Measurements from ENCODE around the gene RASSF1.
"Not testable (repeated sequence)": the region's sequence is repeated elsewhere in the genome, so short reads cannot be mapped to it uniquely, and the experiment has no call there.

Gene RASSF1

GRCh38 chr3:50293079-50293801 is 47.4 kb downstream of the RASSF1 start:
- Histone ChIP-seq H3K27ac (ENCODE audit: low read depth, low read length) (peak overlapping the region; percentile 12; the same call in 1 of the 2 replicates), H3K4me1 (ENCODE audit: control insufficient read depth, insufficient read depth, low read length, unreplicated experiment) (peaks cover 9% of the 10 kb centered on the region), H3K4me3 (ENCODE audit: low read depth, low read length) (peak overlapping the region; percentile 96; the same call in 1 of the 2 replicates), H3K27me3 (ENCODE audit: insufficient read depth, low read length) (no peaks in the 10 kb centered on the region), H3K36me3 (ENCODE audit: insufficient read depth, low read length) (no peaks in the 10 kb centered on the region; the same call in 1 of the 2 replicates), H2AFZ (ENCODE audit: low read length, unreplicated experiment) (peak overlapping the region; percentile 7), H3K79me2 (ENCODE audit: control insufficient read depth, insufficient read depth, low read length, unreplicated experiment) (peaks cover 29% of the 10 kb centered on the region)

- Histone ChIP-seq H3K4me1 (ENCODE audit: control insufficient read depth, insufficient read depth, low read length, unreplicated experiment) (peaks cover 6% of the 10 kb centered on the region), H2AFZ (ENCODE audit: low read length, unreplicated experiment) (peak within 1 kb of the TSS; percentile 7), H3K36me3 (ENCODE audit: insufficient read depth, low read length) (no peaks in the 10 kb centered on the region; the same call in 1 of the 2 replicates), H3K4me3 (ENCODE audit: low read depth, low read length) (peak within 1 kb of the TSS; percentile 96), H3K27ac (ENCODE audit: low read depth, low read length) (peak within 1 kb of the TSS; percentile 79), H3K27me3 (ENCODE audit: insufficient read depth, low read length) (no peaks in the 10 kb centered on the region), H3K79me2 (ENCODE audit: control insufficient read depth, insufficient read depth, low read length, unreplicated experiment) (peaks cover 29% of the 10 kb centered on the region)
These were observed 48.2 kb downstream of the RASSF1 start, which contains the start of gene IFRD2 for GRCh38 chr3:50292159-50293078. TSS of gene IFRD2 (minus strand) at chr3:50292429. CDS start at chr3:50292274, 155 bp downstream.

GRCh38 chr3:50290161-50290641 is 50.4 kb downstream of the RASSF1 start:
- H3K4me3 ChIP-seq (ENCODE audit: low read depth, low read length) = peak overlapping the region; percentile 96; the same call in 1 of the 2 replicates

GRCh38 chr3:50289130-50289529 is 51.5 kb downstream of the RASSF1 start:
- H3K27me3 ChIP-seq (ENCODE audit: insufficient read depth, low read length) = no peaks in the 10 kb centered on the region
- H3K36me3 ChIP-seq (ENCODE audit: insufficient read depth, low read length) = no peaks in the 10 kb centered on the region; the same call in 1 of the 2 replicates
- no peak overlapping the region for H2AFZ ChIP-seq (ENCODE audit: low read length, unreplicated experiment)
- H3K4me3 ChIP-seq (ENCODE audit: low read depth, low read length) = no peak overlapping the region
- peaks cover 6% of the 10 kb centered on the region for H3K4me1 ChIP-seq (ENCODE audit: control insufficient read depth, insufficient read depth, low read length, unreplicated experiment)
- no peak overlapping the region for H3K27ac ChIP-seq (ENCODE audit: low read depth, low read length)
- H3K79me2 ChIP-seq (ENCODE audit: control insufficient read depth, insufficient read depth, low read length, unreplicated experiment) = peaks cover 29% of the 10 kb centered on the region

More at GRCh38 chr3:50290161-50290641, 50.4 kb downstream of the RASSF1 start:
- Histone ChIP-seq H2AFZ (ENCODE audit: low read length, unreplicated experiment) (no peak overlapping the region), H3K27ac (ENCODE audit: low read depth, low read length) (no peak overlapping the region), H3K4me1 (ENCODE audit: control insufficient read depth, insufficient read depth, low read length, unreplicated experiment) (peaks cover 6% of the 10 kb centered on the region), H3K36me3 (ENCODE audit: insufficient read depth, low read length) (no peaks in the 10 kb centered on the region; the same call in 1 of the 2 replicates), H3K79me2 (ENCODE audit: control insufficient read depth, insufficient read depth, low read length, unreplicated experiment) (peaks cover 29% of the 10 kb centered on the region), H3K27me3 (ENCODE audit: insufficient read depth, low read length) (no peaks in the 10 kb centered on the region)

GRCh38 chr3:50288387-50289007 is 52.1 kb downstream of the RASSF1 start:
- H3K27ac ChIP-seq (ENCODE audit: low read depth, low read length) = no peak overlapping the region
- H3K36me3 ChIP-seq (ENCODE audit: insufficient read depth, low read length) = no peaks in the 10 kb centered on the region; the same call in 1 of the 2 replicates
- H3K79me2 ChIP-seq (ENCODE audit: control insufficient read depth, insufficient read depth, low read length, unreplicated experiment) = peaks cover 29% of the 10 kb centered on the region
- H2AFZ ChIP-seq (ENCODE audit: low read length, unreplicated experiment) = no peak overlapping the region
- no peaks in the 10 kb centered on the region for H3K27me3 ChIP-seq (ENCODE audit: insufficient read depth, low read length)
- H3K4me3 ChIP-seq (ENCODE audit: low read depth, low read length) = no peak overlapping the region
- peaks cover 6% of the 10 kb centered on the region for H3K4me1 ChIP-seq (ENCODE audit: control insufficient read depth, insufficient read depth, low read length, unreplicated experiment)

- H3K4me3 ChIP-seq (ENCODE audit: low read depth, low read length) = no peak overlapping the region
- H3K27ac ChIP-seq (ENCODE audit: low read depth, low read length) = no peak overlapping the region
- no peak overlapping the region for H2AFZ ChIP-seq (ENCODE audit: low read length, unreplicated experiment)
- H3K36me3 ChIP-seq (ENCODE audit: insufficient read depth, low read length) = no peaks in the 10 kb centered on the region; the same call in 1 of the 2 replicates
- peaks cover 29% of the 10 kb centered on the region for H3K79me2 ChIP-seq (ENCODE audit: control insufficient read depth, insufficient read depth, low read length, unreplicated experiment)
- H3K27me3 ChIP-seq (ENCODE audit: insufficient read depth, low read length) = no peaks in the 10 kb centered on the region
- H3K4me1 ChIP-seq (ENCODE audit: control insufficient read depth, insufficient read depth, low read length, unreplicated experiment) = no peaks in the 10 kb centered on the region
These were observed 53.4 kb downstream of the RASSF1 start for GRCh38 chr3:50287262-50287661.

GRCh38 chr3:50286322-50287227 is 54.1 kb downstream of the RASSF1 start:
- H3K4me1 ChIP-seq (ENCODE audit: control insufficient read depth, insufficient read depth, low read length, unreplicated experiment) = no peaks in the 10 kb centered on the region

GRCh38 chr3:50284121-50284520 is 56.5 kb downstream of the RASSF1 start:
- H3K79me2 ChIP-seq (ENCODE audit: control insufficient read depth, insufficient read depth, low read length, unreplicated experiment); H3K36me3 ChIP-seq (ENCODE audit: insufficient read depth, low read length); H3K27ac ChIP-seq (ENCODE audit: low read depth, low read length); H3K4me3 ChIP-seq (ENCODE audit: low read depth, low read length); H3K4me1 ChIP-seq (ENCODE audit: control insufficient read depth, insufficient read depth, low read length, unreplicated experiment); H3K27me3 ChIP-seq (ENCODE audit: insufficient read depth, low read length); H2AFZ ChIP-seq (ENCODE audit: low read length, unreplicated experiment): not testable (repeated sequence)

More at GRCh38 chr3:50286322-50287227, 54.1 kb downstream of the RASSF1 start:
- Histone ChIP-seq H3K4me3 (ENCODE audit: low read depth, low read length) (no peak overlapping the region), H3K36me3 (ENCODE audit: insufficient read depth, low read length) (no peaks in the 10 kb centered on the region; the same call in 1 of the 2 replicates), H3K27ac (ENCODE audit: low read depth, low read length) (no peak overlapping the region), H3K27me3 (ENCODE audit: insufficient read depth, low read length) (no peaks in the 10 kb centered on the region), H3K79me2 (ENCODE audit: control insufficient read depth, insufficient read depth, low read length, unreplicated experiment) (peaks cover 23% of the 10 kb centered on the region), H2AFZ (ENCODE audit: low read length, unreplicated experiment) (no peak overlapping the region)

Data from ACC112 (cell line).